ENCODE results near the gene GPAT3. TPM values are rescaled to one million over a fixed set of nuclear protein-coding genes. Genes with fewer than 3 reads are reported as not detected.
"Not testable (repeated sequence)": the region's sequence is repeated elsewhere in the genome, so short reads cannot be mapped to it uniquely, and the experiment has no call there.

GPAT3 gene
- total RNA-seq, 2 donors from 2014 or later, result 0.33 to 2.0 TPM

GRCh38 chr4:83509156-83509585 lies 26.7 kb upstream of the GPAT3 start:
- H3K4me1 ChIP-seq (ENCODE audit: control insufficient read depth, insufficient read depth, low read length); H3K9me3 Mint-ChIP-seq; H3K36me3 Mint-ChIP-seq (ENCODE audit: low read depth); H3K27me3 ChIP-seq (ENCODE audit: control insufficient read depth, insufficient read depth, low read length, poor library complexity, severe bottlenecking); H3K27me3 Mint-ChIP-seq (ENCODE audit: insufficient read depth); H3K36me3 ChIP-seq (ENCODE audit: control insufficient read depth, insufficient read depth, low read length); H3K27ac Mint-ChIP-seq; H3K27ac ChIP-seq (ENCODE audit: low read depth, low read length); H3K9ac ChIP-seq (ENCODE audit: extremely low read depth, low read length, poor library complexity, severe bottlenecking); H3K4me3 ChIP-seq (ENCODE audit: low read length); H3K4me3 Mint-ChIP-seq; H3K9me3 ChIP-seq (ENCODE audit: control insufficient read depth, low read length); H3K4me1 Mint-ChIP-seq: not testable (repeated sequence)
- WGBS, 2 experiments (ENCODE audit: insufficient coverage in 1 of 2, insufficient read length in 1 of 2), result 72 to 82% methylated on average over 3 of the region's 3 CpGs
- peak; percentile 89 for TF ChIP-seq CTCF (conservative IDR thresholded peaks at IDR 0.05)
- peak; percentile 87 for DNase-seq

- Mint-ChIP-seq H3K4me3 (no peak overlapping the region), H3K4me1 (no peaks in the 10 kb centered on the region), H3K9me3 (no peaks in the 10 kb centered on the region), H3K27me3 (ENCODE audit: insufficient read depth) (no peaks in the 10 kb centered on the region), H3K27ac (no peak overlapping the region), H3K36me3 (ENCODE audit: low read depth) (no peaks in the 10 kb centered on the region)
- Histone ChIP-seq H3K27me3 (ENCODE audit: control insufficient read depth, insufficient read depth, low read length, poor library complexity, severe bottlenecking) (no peaks in the 10 kb centered on the region), H3K36me3 (ENCODE audit: control insufficient read depth, insufficient read depth, low read length) (no peaks in the 10 kb centered on the region), H3K27ac (ENCODE audit: low read depth, low read length) (no peak overlapping the region), H3K4me3 (ENCODE audit: low read length) (no peak overlapping the region), H3K4me1 (ENCODE audit: control insufficient read depth, insufficient read depth, low read length) (no peaks in the 10 kb centered on the region), H3K9me3 (ENCODE audit: control insufficient read depth, low read length) (no peaks in the 10 kb centered on the region), H3K9ac (ENCODE audit: extremely low read depth, low read length, poor library complexity, severe bottlenecking) (no peak overlapping the region)
- no peak for DNase-seq
- 62 to 83% methylated on average over 2 to 4 of the region's 4 CpGs for WGBS, 2 experiments (ENCODE audit: insufficient coverage in 1 of 2, insufficient read length in 1 of 2)
- no peak for TF ChIP-seq CTCF (conservative IDR thresholded peaks at IDR 0.05)
These were observed 25.5 kb upstream of the GPAT3 start for GRCh38 chr4:83510442-83510841.

- H3K27me3 Mint-ChIP-seq (ENCODE audit: insufficient read depth), result no peaks in the 10 kb centered on the region
- DNase-seq, result no peak
- H3K36me3 ChIP-seq (ENCODE audit: control insufficient read depth, insufficient read depth, low read length), result no peaks in the 10 kb centered on the region
- no peaks in the 10 kb centered on the region for H3K4me1 ChIP-seq (ENCODE audit: control insufficient read depth, insufficient read depth, low read length)
- H3K9me3 ChIP-seq (ENCODE audit: control insufficient read depth, low read length), result no peaks in the 10 kb centered on the region
- H3K9ac ChIP-seq (ENCODE audit: extremely low read depth, low read length, poor library complexity, severe bottlenecking), result no peak overlapping the region
- no peak overlapping the region for H3K27ac ChIP-seq (ENCODE audit: low read depth, low read length)
- H3K4me3 ChIP-seq (ENCODE audit: low read length), result no peak overlapping the region
- H3K9me3 Mint-ChIP-seq, result no peaks in the 10 kb centered on the region
- H3K27me3 ChIP-seq (ENCODE audit: control insufficient read depth, insufficient read depth, low read length, poor library complexity, severe bottlenecking), result no peaks in the 10 kb centered on the region
- H3K27ac Mint-ChIP-seq, result no peak overlapping the region
- no peaks in the 10 kb centered on the region for H3K4me1 Mint-ChIP-seq
- no peak overlapping the region for H3K4me3 Mint-ChIP-seq
- no peak for TF ChIP-seq CTCF (conservative IDR thresholded peaks at IDR 0.05)
- 81 to 92% methylated on average over 2 to 3 of the region's 3 CpGs for WGBS, 2 experiments (ENCODE audit: insufficient coverage in 1 of 2, insufficient read length in 1 of 2)
- no peaks in the 10 kb centered on the region for H3K36me3 Mint-ChIP-seq (ENCODE audit: low read depth)
These were observed 19.7 kb upstream of the GPAT3 start for GRCh38 chr4:83516042-83516772.

All from endodermal cell (in vitro differentiated cells).